Measurements from ENCODE around the gene CLSTN1. TPM values are rescaled to one million over a fixed set of nuclear protein-coding genes. Genes with fewer than 3 reads are reported as not detected.

The CLSTN1 gene
- polyA plus RNA-seq, 2 donors = 45.8 to 55.4 TPM

DNA sequence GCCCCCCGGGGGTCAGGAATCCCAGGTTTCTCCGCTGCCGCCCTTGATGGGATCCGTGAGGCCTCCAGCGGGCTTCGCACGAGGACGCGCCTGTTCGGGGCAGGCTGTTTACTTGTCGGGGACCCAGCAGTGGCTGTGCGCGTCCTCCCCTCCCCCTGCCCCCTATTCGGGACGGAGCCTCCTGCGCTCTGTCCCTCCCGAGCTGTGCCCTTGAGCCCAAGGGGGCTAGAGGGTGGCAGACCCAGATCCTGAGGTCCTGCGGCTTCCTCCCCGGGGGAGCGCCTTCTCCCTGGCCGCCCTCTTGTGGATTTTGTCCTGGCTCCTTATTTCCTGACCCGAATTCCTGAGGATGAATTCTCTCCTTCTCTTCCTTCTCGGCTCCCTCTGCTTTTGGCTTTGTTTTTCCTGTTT lies 133.8 kb downstream of the CLSTN1 start:
- 12 to 15% methylated on average over 20 to 23 of the region's 23 CpGs for WGBS, 2 donors
- Histone ChIP-seq H3K9me3 (ENCODE audit: control insufficient read depth in 2 of 2, insufficient read depth in 1 of 2, low read depth in 1 of 2, low read length in 1 of 2) (no peaks in the 10 kb centered on the region), H3K36me3 (ENCODE audit: control insufficient read depth in 2 of 2, insufficient read depth in 2 of 2, low read length in 1 of 2) (no peaks in the 10 kb centered on the region), H3K27ac (ENCODE audit: low read depth in 2 of 2, low read length in 1 of 2) (no peak overlapping the region), H3K27me3 (ENCODE audit: control insufficient read depth in 1 of 2, insufficient read depth in 2 of 2, low read length in 2 of 2) (no peaks in the 10 kb centered on the region), H3K4me3 (ENCODE audit: low read depth in 1 of 2, low read length in 2 of 2) (peak overlapping the region; percentile 48 to 62), H3K4me1 (ENCODE audit: control insufficient read depth in 2 of 2, insufficient read depth in 2 of 2, low read length in 1 of 2) (peaks cover 4 to 8% of the 10 kb centered on the region in 2 donors)

- no peaks in the 10 kb centered on the region for H3K27me3 ChIP-seq (ENCODE audit: control insufficient read depth in 1 of 2, insufficient read depth in 2 of 2, low read length in 2 of 2)
- no peaks in the 10 kb centered on the region for H3K9me3 ChIP-seq (ENCODE audit: control insufficient read depth in 2 of 2, insufficient read depth in 1 of 2, low read depth in 1 of 2, low read length in 1 of 2)
- no peaks in the 10 kb centered on the region for H3K36me3 ChIP-seq (ENCODE audit: control insufficient read depth in 2 of 2, insufficient read depth in 2 of 2, low read length in 1 of 2)
- H3K4me1 ChIP-seq (ENCODE audit: control insufficient read depth in 2 of 2, insufficient read depth in 2 of 2, low read length in 1 of 2) = peaks cover 4 to 8% of the 10 kb centered on the region in 2 donors
- H3K4me3 ChIP-seq (ENCODE audit: low read depth in 1 of 2, low read length in 2 of 2) = peak overlapping the region; percentile 62 to 63
- WGBS, 2 donors = 1 to 3% methylated on average over 50 to 72 of the region's 72 CpGs
- H3K27ac ChIP-seq (ENCODE audit: low read depth in 2 of 2, low read length in 1 of 2) = peak overlapping the region in 1 of 2 donors; percentile 1
Observed at GRCh38 chr1:9689011-9689706, 134.6 kb downstream of the CLSTN1 start.

DNA sequence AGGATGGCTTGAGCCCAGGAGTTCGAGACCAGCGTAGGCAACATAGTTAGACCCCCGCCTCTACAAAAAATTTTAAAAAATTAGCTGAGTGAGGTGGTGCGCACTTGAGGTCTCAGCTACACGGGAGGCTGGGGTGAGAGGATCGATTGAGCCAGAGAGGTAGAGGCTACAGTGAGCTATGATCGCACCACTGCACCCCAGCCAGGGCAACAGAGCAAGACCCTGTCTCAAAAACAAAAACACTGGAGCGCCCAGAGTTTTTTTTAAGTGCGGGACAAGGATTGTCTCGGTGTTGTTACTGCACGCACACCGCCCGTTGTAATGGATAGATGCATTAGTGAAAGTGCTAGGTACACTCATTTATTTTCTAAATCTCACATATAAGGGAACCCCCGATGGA lies 135.2 kb downstream of the CLSTN1 start:
- no peaks in the 10 kb centered on the region for H3K27me3 ChIP-seq (ENCODE audit: control insufficient read depth in 1 of 2, insufficient read depth in 2 of 2, low read length in 2 of 2)
- H3K9me3 ChIP-seq (ENCODE audit: control insufficient read depth in 2 of 2, insufficient read depth in 1 of 2, low read depth in 1 of 2, low read length in 1 of 2) = no peaks in the 10 kb centered on the region
- H3K27ac ChIP-seq (ENCODE audit: low read depth in 2 of 2, low read length in 1 of 2) = no peak overlapping the region
- H3K4me3 ChIP-seq (ENCODE audit: low read depth in 1 of 2, low read length in 2 of 2) = peak overlapping the region in 1 of 2 donors; percentile 62
- peaks cover 4 to 8% of the 10 kb centered on the region in 2 donors for H3K4me1 ChIP-seq (ENCODE audit: control insufficient read depth in 2 of 2, insufficient read depth in 2 of 2, low read length in 1 of 2)
- WGBS, 2 donors = 46 to 49% methylated on average over 14 of the region's 14 CpGs
- no peaks in the 10 kb centered on the region for H3K36me3 ChIP-seq (ENCODE audit: control insufficient read depth in 2 of 2, insufficient read depth in 2 of 2, low read length in 1 of 2)

DNA sequence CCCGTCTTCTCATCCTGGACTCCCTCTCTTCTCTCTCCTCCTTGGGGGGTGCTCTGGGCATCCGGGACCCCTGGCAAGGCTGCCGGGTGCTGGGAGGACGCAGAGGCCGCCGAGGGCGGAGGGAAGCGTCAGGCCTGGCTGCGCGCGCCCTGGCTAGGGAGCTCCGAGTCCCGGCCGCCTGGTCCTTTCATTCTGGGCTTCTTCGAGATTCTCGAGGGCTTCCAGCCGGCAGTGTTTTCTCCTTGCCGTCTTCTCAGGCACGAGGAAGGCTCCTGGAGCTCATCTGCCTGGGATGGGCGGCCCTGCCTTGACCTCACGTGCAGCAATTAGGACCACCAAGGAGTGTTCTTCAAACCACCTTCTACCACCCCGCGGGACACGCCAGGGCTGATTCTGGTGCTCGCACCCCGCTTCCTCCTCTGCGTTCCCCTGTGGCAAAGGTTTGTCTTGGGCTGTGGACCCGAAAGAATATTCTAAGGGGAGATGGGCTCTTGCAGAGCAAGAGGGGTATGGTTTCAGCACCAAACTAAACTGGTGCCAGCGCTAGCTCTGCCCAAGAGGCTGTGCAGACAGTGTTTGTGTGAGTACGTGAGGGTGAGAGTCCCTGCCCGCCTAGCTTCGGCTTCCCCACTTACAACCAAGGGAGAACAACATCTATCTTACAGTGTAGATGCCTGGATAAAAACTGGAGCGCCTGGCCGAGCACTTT lies 135.7 kb downstream of the CLSTN1 start:
- Histone ChIP-seq H3K27me3 (ENCODE audit: control insufficient read depth in 1 of 2, insufficient read depth in 2 of 2, low read length in 2 of 2) (no peaks in the 10 kb centered on the region), H3K4me3 (ENCODE audit: low read depth in 1 of 2, low read length in 2 of 2) (peak overlapping the region; percentile 48 to 62), H3K27ac (ENCODE audit: low read depth in 2 of 2, low read length in 1 of 2) (no peak overlapping the region), H3K4me1 (ENCODE audit: control insufficient read depth in 2 of 2, insufficient read depth in 2 of 2, low read length in 1 of 2) (peaks cover 4 to 8% of the 10 kb centered on the region in 2 donors), H3K36me3 (ENCODE audit: control insufficient read depth in 2 of 2, insufficient read depth in 2 of 2, low read length in 1 of 2) (no peaks in the 10 kb centered on the region), H3K9me3 (ENCODE audit: control insufficient read depth in 2 of 2, insufficient read depth in 1 of 2, low read depth in 1 of 2, low read length in 1 of 2) (no peaks in the 10 kb centered on the region)
- 7 to 12% methylated on average over 34 of the region's 34 CpGs for WGBS, 2 donors

DNA sequence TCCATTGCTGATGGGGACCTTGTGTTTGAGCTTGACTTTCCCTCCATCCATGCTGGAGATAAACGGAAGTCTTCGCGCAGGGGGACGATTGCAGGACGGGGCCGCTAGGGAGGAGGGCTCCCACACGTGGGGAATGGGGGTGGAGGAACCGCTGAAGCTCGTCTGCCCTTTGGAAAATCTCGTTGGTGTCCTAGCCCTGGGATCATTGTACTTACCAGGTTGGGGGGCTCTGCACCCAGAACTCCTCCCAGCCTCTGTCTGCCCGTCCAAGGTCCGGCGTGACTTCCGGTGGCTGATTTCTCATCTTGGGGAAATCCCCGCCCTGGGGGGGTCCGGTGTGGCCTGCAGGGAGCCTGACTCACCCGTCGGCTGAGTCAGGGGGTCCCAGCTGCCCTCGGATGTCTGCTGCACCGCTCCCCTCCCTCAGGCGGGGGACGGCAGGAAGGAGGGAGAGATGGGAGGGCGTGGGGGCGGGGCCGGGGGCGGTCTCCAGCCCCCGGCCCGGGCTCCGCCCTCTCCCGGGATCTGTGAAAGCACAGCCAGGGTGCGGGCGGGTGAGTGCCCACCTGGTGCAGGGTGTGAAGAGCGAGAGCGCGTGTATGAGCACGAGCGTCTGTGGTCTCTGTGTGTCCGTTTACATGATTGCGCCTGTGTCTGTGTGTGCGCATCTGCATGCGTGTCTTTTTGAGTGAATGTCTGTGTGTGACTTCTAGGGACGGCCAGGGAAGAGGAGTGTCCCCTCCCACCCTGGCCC lies 136.5 kb downstream of the CLSTN1 start:
- no peaks in the 10 kb centered on the region for H3K9me3 ChIP-seq (ENCODE audit: control insufficient read depth in 2 of 2, insufficient read depth in 1 of 2, low read depth in 1 of 2, low read length in 1 of 2)
- H3K4me3 ChIP-seq (ENCODE audit: low read depth in 1 of 2, low read length in 2 of 2) = peak overlapping the region; percentile 35 to 48
- H3K4me1 ChIP-seq (ENCODE audit: control insufficient read depth in 2 of 2, insufficient read depth in 2 of 2, low read length in 1 of 2) = peaks cover 4 to 8% of the 10 kb centered on the region in 2 donors
- H3K27ac ChIP-seq (ENCODE audit: low read depth in 2 of 2, low read length in 1 of 2) = peak overlapping the region; percentile 17 to 18
- no peaks in the 10 kb centered on the region for H3K27me3 ChIP-seq (ENCODE audit: control insufficient read depth in 1 of 2, insufficient read depth in 2 of 2, low read length in 2 of 2)
- H3K36me3 ChIP-seq (ENCODE audit: control insufficient read depth in 2 of 2, insufficient read depth in 2 of 2, low read length in 1 of 2) = no peaks in the 10 kb centered on the region
- 1% methylated on average over 34 to 42 of the region's 42 CpGs for WGBS, 2 donors

- Histone ChIP-seq H3K9me3 (ENCODE audit: control insufficient read depth in 2 of 2, insufficient read depth in 1 of 2, low read depth in 1 of 2, low read length in 1 of 2) (no peaks in the 10 kb centered on the region), H3K4me3 (ENCODE audit: low read depth in 1 of 2, low read length in 2 of 2) (no peak overlapping the region), H3K36me3 (ENCODE audit: control insufficient read depth in 2 of 2, insufficient read depth in 2 of 2, low read length in 1 of 2) (no peaks in the 10 kb centered on the region), H3K27me3 (ENCODE audit: control insufficient read depth in 1 of 2, insufficient read depth in 2 of 2, low read length in 2 of 2) (no peaks in the 10 kb centered on the region), H3K27ac (ENCODE audit: low read depth in 2 of 2, low read length in 1 of 2) (no peak overlapping the region), H3K4me1 (ENCODE audit: control insufficient read depth in 2 of 2, insufficient read depth in 2 of 2, low read length in 1 of 2) (peaks cover 4 to 8% of the 10 kb centered on the region in 2 donors)
- WGBS, 2 donors = 98 to 100% methylated on average over 1 of the region's 1 CpG
Observed at GRCh38 chr1:9684801-9685200, 139.0 kb downstream of the CLSTN1 start.

- Histone ChIP-seq H3K27ac (ENCODE audit: low read depth in 2 of 2, low read length in 1 of 2) (no peak overlapping the region), H3K4me3 (ENCODE audit: low read depth in 1 of 2, low read length in 2 of 2) (no peak overlapping the region), H3K4me1 (ENCODE audit: control insufficient read depth in 2 of 2, insufficient read depth in 2 of 2, low read length in 1 of 2) (no peaks in the 10 kb centered on the region), H3K27me3 (ENCODE audit: control insufficient read depth in 1 of 2, insufficient read depth in 2 of 2, low read length in 2 of 2) (no peaks in the 10 kb centered on the region), H3K9me3 (ENCODE audit: control insufficient read depth in 2 of 2, insufficient read depth in 1 of 2, low read depth in 1 of 2, low read length in 1 of 2) (no peaks in the 10 kb centered on the region), H3K36me3 (ENCODE audit: control insufficient read depth in 2 of 2, insufficient read depth in 2 of 2, low read length in 1 of 2) (no peaks in the 10 kb centered on the region)
- WGBS, 2 donors = 92 to 93% methylated on average over 6 of the region's 6 CpGs
Observed at GRCh38 chr1:9680828-9681227, 142.9 kb downstream of the CLSTN1 start.

- H3K4me3 ChIP-seq (ENCODE audit: low read depth in 1 of 2, low read length in 2 of 2) = no peak overlapping the region
- H3K27me3 ChIP-seq (ENCODE audit: control insufficient read depth in 1 of 2, insufficient read depth in 2 of 2, low read length in 2 of 2) = no peaks in the 10 kb centered on the region
- no peaks in the 10 kb centered on the region for H3K4me1 ChIP-seq (ENCODE audit: control insufficient read depth in 2 of 2, insufficient read depth in 2 of 2, low read length in 1 of 2)
- WGBS, 2 donors = 96 to 99% methylated on average over 2 of the region's 2 CpGs
- H3K27ac ChIP-seq (ENCODE audit: low read depth in 2 of 2, low read length in 1 of 2) = no peak overlapping the region
- no peaks in the 10 kb centered on the region for H3K9me3 ChIP-seq (ENCODE audit: control insufficient read depth in 2 of 2, insufficient read depth in 1 of 2, low read depth in 1 of 2, low read length in 1 of 2)
- no peaks in the 10 kb centered on the region for H3K36me3 ChIP-seq (ENCODE audit: control insufficient read depth in 2 of 2, insufficient read depth in 2 of 2, low read length in 1 of 2)
Observed at GRCh38 chr1:9680091-9680490, 143.7 kb downstream of the CLSTN1 start.
